Adrenal gland (tissue), 12 donors: ENCODE results near the gene RASSF1. TPM values are rescaled to one million over a fixed set of nuclear protein-coding genes. Genes with fewer than 3 reads are reported as not detected.

ENCODE experiments used
- DNase-seq, 7 donors: peaks; one replicate each; pipeline ENCODE4 v3.0.0-alpha.2; 2019 to 2020
- H3K27ac ChIP-seq, 5 donors: fragments of 200-600 bp; sonication (generic) in 4 of 5; 1 replicate in 3 of 5; 2 replicates in 2 of 5; pipeline versions ENCODE4 v1.5.1 to v1.8.0; 2016 to 2020; ENCODE audit warnings: mild to moderate bottlenecking in 1 of 5
- H3K27me3 ChIP-seq: fragments of 200-600 bp; 2 replicates; pipeline ENCODE4 v1.8.0; 2021
- H3K36me3 ChIP-seq, 2 donors: fragments of 200-600 bp; replicated peaks in 1 of 2; 1 replicate in 1 of 2; 2 replicates in 1 of 2; pipeline versions ENCODE4 v1.5.1 to v1.8.0; 2018 to 2022
- H3K4me1 ChIP-seq, 2 donors: fragments of 200-600 bp; replicated peaks in 1 of 2; 1 replicate in 1 of 2; 2 replicates in 1 of 2; pipeline versions ENCODE4 v1.5.1 to v1.8.0; 2018 to 2021
- H3K4me3 ChIP-seq, 4 donors: fragments of 200-600 bp; sonication (generic) in 3 of 4; one replicate each; pipeline ENCODE4 v1.5.1; 2016 to 2018
- H3K9me3 ChIP-seq, 3 donors: fragments of 200-600 bp; sonication (generic) in 1 of 3; replicated peaks in 1 of 3; 1 replicate in 2 of 3; 2 replicates in 1 of 3; pipeline versions ENCODE4 v1.5.1 to v1.8.0; 2016 to 2021
- CTCF ChIP-seq, 6 experiments: fragments of 450-650 bp in 4 of 6; fragments of 200-600 bp in 2 of 6; sonication (generic) in 1 of 6; IDR thresholded peaks; 1 replicate in 5 of 6; 2 replicates in 1 of 6; pipeline versions ENCODE4 v1.5.1 to v1.8.0; 2016 to 2021; ENCODE audit warnings: antibody characterized with exemption in 6 of 6, mild to moderate bottlenecking in 2 of 6, moderate library complexity in 1 of 6
- POLR2A ChIP-seq, 2 donors: fragments of 450-650 bp; IDR thresholded peaks; one replicate each; pipeline ENCODE4 v1.6.1; 2017; ENCODE audit warnings: antibody characterized with exemption in 2 of 2, mild to moderate bottlenecking in 2 of 2, moderate library complexity in 1 of 2
- WGBS, 4 donors: extraction: QIAGEN DNeasy Blood & Tissue Kit in 2 of 4; methylation state at CpG; one replicate each; pipeline versions ENCODE4 v1.1.5 to v1.1.7; 2013 to 2017; 5-methylcytosine and 5-hydroxymethylcytosine counted together
- intact Hi-C, 2 donors: fragments of 100-400 bp; cut with DNase I; formaldehyde crosslinking; loops; one replicate each; pipeline versions ENCODE4 v1.14.1 to v1.15.0; 2022 to 2023
- polyA plus RNA-seq, 3 donors: library from polyadenylated mRNA; stranded (reverse); fragments of 200-250 nt in 2 of 3; fragments of 350-450 nt in 1 of 3; fragmentation: Illumina TruSeq in 1 of 3; extraction: RNeasy Lipid Tissue Mini Kit (QIAGEN cat#74804) in 1 of 3; gene quantifications; one replicate each; pipeline ENCODE4 v1.2.3, GENCODE V29; 2013 to 2014
- total RNA-seq, 9 donors: library from RNA; depleted of rRNA in 4 of 9; stranded (reverse); fragments of >200 nt in 4 of 9; fragments of 120-200 nt in 1 of 9; fragmentation: NEBNext Ultra II Directional in 1 of 9; extraction: Animal tissue kit (Norgen Biotek cat#: 25700) in 1 of 9; gene quantifications; one replicate each; pipeline versions ENCODE4 v1.1.0 to v1.2.4, GENCODE V29; 2013 to 2023
- donor health status: healthy with polysubstance abuse.
- donor health status: Bipolar disorder and iron deficiency.
- donor health status: DM: yes; HTN: yes; CAD: no.
- donor health status: DM: no; HTN: no; CAD: no.
- donor health status: DM: no; HTN: no; CAD: no.
- donor health status: DM: yes; HTN: yes; CAD: no.

The RASSF1 gene
- total and polyA plus RNA-seq, 12 donors: 9.6 to 27.4 (median 14.7) TPM

- WGBS, 4 donors: 80 to 90% (median 87%) methylated on average over 8 of the region's 8 CpGs
- H3K27me3 ChIP-seq: no peaks in the 10 kb centered on the region
- TF ChIP-seq POLR2A (IDR thresholded peaks at IDR 0.05): no peak
- no peak for TF ChIP-seq CTCF (IDR thresholded peaks at IDR 0.05)
- no peaks in the 10 kb centered on the region for H3K36me3 ChIP-seq
- intact Hi-C loops: no loop called here
- H3K9me3 ChIP-seq: no peaks in the 10 kb centered on the region
- peaks cover 32 to 44% of the 10 kb centered on the region in 2 donors for H3K4me1 ChIP-seq
- no peak overlapping the region for H3K27ac ChIP-seq
- no peak for DNase-seq
- H3K4me3 ChIP-seq: no peak overlapping the region
These were observed 44.8 kb downstream of the RASSF1 start for GRCh38 chr3:50295553-50296431.

- Histone ChIP-seq H3K4me1 (peaks cover 22 to 34% of the 10 kb centered on the region in 2 donors), H3K36me3 (peaks cover 0 to 5% of the 10 kb centered on the region in 2 donors), H3K27me3 (no peaks in the 10 kb centered on the region), H3K9me3 (no peaks in the 10 kb centered on the region), H3K27ac (peak overlapping the region in 1 of 5 donors; percentile 92), H3K4me3 (no peak overlapping the region)
- DNase-seq: no peak
- 87 to 94% (median 92%) methylated on average over 2 to 22 of the region's 22 CpGs for WGBS, 4 donors
- intact Hi-C loops: no loop called here
- TF ChIP-seq CTCF (IDR thresholded peaks at IDR 0.05) (no peak), POLR2A (IDR thresholded peaks at IDR 0.05) (no peak)
These were observed 45.9 kb downstream of the RASSF1 start for GRCh38 chr3:50294492-50295403.

- no peak for TF ChIP-seq POLR2A (IDR thresholded peaks at IDR 0.05)
- TF ChIP-seq CTCF (IDR thresholded peaks at IDR 0.05): no peak
- Histone ChIP-seq H3K36me3 (peaks cover 0 to 11% of the 10 kb centered on the region in 2 donors), H3K27ac (peak overlapping the region in 3 of 5 donors; percentile 65 to 92 (median 82)), H3K4me1 (peaks cover 19 to 32% of the 10 kb centered on the region in 2 donors), H3K4me3 (no peak overlapping the region), H3K9me3 (no peaks in the 10 kb centered on the region), H3K27me3 (no peaks in the 10 kb centered on the region)
- 82 to 92% (median 85%) methylated on average over 2 to 4 of the region's 4 CpGs for WGBS, 4 donors
- no peak for DNase-seq
- intact Hi-C loops: no loop called here
These were observed 46.5 kb downstream of the RASSF1 start for GRCh38 chr3:50294089-50294488.
